22Rv1 (cell line): ENCODE results near the gene PAFAH1B1.

Experiments used
- ZFX ChIP-seq: fragments of 450-650 bp; IDR thresholded peaks from 2 replicates; pipeline ENCODE4 v1.6.1; 2017; ENCODE audit warnings: antibody characterized with exemption, borderline replicate concordance
- TF ChIP-seq, protein P1 (sequence below): fragments of 450-650 bp; IDR thresholded peaks from 2 replicates; pipeline ENCODE4 v1.5.1; 2017; ENCODE audit warnings: mild to moderate bottlenecking

DNA sequence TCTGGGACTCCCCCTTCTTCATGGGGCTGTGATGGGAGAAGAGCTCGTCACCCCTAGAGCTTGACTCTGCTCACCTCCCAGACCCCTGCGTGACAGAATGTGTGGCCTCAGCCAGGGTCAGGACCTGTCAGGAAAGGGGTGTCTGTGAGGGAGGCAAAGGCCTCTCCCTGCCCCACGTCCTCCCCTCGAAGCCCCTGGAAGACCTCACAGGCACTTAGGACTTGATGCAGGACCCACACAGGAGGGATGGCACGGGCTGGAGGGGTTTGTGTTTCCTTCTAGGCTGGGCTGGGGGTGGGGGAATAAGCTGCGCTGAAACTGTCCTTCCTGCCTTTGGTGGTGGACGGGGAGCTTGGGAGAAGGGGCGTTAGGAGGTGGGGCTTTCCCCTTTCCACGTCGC is 129.2 kb downstream of the PAFAH1B1 start:
- TF ChIP-seq, protein P1, sequence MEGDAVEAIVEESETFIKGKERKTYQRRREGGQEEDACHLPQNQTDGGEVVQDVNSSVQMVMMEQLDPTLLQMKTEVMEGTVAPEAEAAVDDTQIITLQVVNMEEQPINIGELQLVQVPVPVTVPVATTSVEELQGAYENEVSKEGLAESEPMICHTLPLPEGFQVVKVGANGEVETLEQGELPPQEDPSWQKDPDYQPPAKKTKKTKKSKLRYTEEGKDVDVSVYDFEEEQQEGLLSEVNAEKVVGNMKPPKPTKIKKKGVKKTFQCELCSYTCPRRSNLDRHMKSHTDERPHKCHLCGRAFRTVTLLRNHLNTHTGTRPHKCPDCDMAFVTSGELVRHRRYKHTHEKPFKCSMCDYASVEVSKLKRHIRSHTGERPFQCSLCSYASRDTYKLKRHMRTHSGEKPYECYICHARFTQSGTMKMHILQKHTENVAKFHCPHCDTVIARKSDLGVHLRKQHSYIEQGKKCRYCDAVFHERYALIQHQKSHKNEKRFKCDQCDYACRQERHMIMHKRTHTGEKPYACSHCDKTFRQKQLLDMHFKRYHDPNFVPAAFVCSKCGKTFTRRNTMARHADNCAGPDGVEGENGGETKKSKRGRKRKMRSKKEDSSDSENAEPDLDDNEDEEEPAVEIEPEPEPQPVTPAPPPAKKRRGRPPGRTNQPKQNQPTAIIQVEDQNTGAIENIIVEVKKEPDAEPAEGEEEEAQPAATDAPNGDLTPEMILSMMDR: no peak
- no peak for TF ChIP-seq ZFX
